Measurements from ENCODE around the gene CPT1A. TPM values are rescaled to one million over a fixed set of nuclear protein-coding genes. Genes with fewer than 3 reads are reported as not detected.

Gene CPT1A
- total RNA-seq, 2 donors from 2014 or later: 149 to 261 TPM

GRCh38 chr11:68855205-68855981, 13.7 kb upstream of the CPT1A start:
- peak; percentile 54 for ATAC-seq
- intact Hi-C loops (cut with DNase I, micrococcal nuclease): no loop called here
- DNase-seq: peak in 1 of 2 donors; percentile 57

GRCh38 chr11:68854273-68854958, 12.7 kb upstream of the CPT1A start:
- ATAC-seq (no peak), DNase-seq (no peak)
- intact Hi-C loops (cut with DNase I, micrococcal nuclease): no loop called here

DNA sequence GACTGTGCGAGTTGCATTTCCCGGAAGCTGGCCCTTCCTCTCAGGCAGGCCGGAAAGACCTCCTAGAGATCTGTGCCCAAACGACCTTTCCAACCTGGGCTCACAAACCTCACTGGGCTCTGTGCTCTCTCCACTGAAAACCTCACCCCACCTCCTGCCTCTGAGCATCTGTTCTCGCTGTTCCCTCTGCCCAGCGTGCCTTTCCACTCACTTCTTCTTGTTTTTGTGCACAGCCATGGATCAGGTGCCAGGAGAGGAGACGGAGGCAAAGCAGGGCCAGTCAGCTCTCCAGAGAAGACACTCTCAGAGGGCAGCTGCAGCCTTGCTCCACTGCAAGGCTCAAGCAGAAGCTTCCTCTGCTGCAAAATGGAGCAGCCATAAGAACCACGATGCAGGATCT, 10.9 kb upstream of the CPT1A start:
- no peak for ATAC-seq
- no peak for DNase-seq
- intact Hi-C loops (cut with DNase I, micrococcal nuclease): no loop called here

DNA sequence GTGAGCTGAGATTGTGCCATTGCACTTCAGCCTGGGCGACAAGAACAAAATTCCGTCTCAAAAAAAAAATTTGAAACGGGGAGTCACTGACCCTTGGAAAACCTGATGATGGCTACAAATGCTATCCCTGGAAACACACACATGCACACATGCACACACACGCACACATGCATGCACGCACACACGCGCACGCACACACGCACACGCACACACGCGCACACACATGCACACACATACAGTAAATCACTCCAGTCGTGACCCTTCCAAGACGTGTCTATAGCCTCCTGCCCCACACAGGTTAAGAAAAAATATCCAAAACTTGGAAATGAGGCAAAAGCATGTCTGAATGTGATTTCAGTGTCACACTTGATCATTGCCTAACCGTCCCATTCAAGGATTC, 6.7 kb upstream of the CPT1A start:
- DNase-seq (no peak), ATAC-seq (no peak)
- intact Hi-C loops (cut with DNase I, micrococcal nuclease): no loop called here

GRCh38 chr11:68847395-68847794, 5.7 kb upstream of the CPT1A start:
- no peak for ATAC-seq
- DNase-seq: no peak
- intact Hi-C loops (cut with DNase I, micrococcal nuclease): no loop called here

DNA sequence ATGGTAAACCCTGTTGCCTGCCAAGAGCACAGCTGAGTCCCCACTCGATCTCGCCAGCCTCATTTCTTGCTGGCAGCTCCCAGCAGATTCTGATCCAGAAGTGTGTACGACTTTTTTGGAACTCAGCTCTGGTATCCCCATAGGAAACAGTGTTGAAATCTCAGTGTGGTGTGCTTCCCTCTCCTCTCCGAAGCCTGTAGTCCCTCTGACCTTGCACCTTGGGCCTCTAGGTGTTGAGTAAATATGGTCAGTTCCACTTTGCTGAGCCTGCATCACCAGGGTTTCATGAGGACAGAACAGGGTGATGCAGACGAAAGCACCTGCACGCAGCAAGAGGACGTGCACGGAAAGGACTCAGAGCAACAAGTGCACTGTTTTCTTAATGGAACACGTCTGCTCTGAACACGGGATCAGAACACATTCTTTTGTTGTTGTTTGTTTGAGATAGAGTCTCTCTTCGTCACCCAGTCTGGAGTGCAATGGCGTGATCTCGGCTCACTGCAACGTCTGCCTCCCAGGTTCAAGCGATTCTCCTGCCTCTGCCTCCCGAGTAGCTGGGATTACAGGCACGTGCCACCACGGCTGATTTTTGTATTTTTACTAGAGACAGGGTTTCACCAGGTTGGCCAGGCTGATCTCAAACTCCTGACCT, 3.8 kb upstream of the CPT1A start:
- intact Hi-C loops (cut with DNase I, micrococcal nuclease): no loop called here
- ATAC-seq (no peak), DNase-seq (no peak)

- ATAC-seq: no peak
- intact Hi-C loops (cut with DNase I, micrococcal nuclease): no loop called here
- no peak for DNase-seq
Measured at GRCh38 chr11:68844801-68845200, 3.1 kb upstream of the CPT1A start.

DNA sequence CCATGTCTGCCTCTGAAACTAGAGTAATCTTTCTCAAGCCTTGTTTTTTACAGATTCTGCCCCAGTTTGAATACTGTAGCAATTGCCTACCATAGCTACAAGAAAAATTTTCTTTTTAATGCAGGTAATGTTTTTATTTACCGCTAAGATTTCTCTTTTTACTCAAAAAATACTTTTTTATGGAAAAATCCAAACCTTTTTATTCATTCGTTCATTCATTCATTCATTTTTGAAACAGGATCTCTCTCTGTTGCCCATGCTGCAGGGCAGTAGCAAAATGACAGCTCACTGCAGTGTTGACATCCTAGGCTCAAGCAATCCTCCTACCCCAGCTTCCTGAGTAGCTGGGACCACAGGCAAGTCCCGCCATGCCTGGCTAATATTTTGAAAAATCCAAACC, 2.7 kb upstream of the CPT1A start:
- ATAC-seq (no peak), DNase-seq (no peak)
- intact Hi-C loops (cut with DNase I, micrococcal nuclease): no loop called here

GRCh38 chr11:68843703-68844312, 2.1 kb upstream of the CPT1A start:
- intact Hi-C loops (cut with DNase I, micrococcal nuclease): no loop called here
- peak; percentile 63 for ATAC-seq
- DNase-seq: peak; percentile 93

- intact Hi-C loops (cut with DNase I, micrococcal nuclease): no loop called here
- ATAC-seq (no peak), DNase-seq (peak; percentile 56 to 67)
Measured at GRCh38 chr11:68843052-68843561, 1.4 kb upstream of the CPT1A start.

- DNase-seq (peak in 1 of 2 donors; percentile 35), ATAC-seq (no peak)
- intact Hi-C loops (cut with DNase I, micrococcal nuclease): no loop called here
Measured at GRCh38 chr11:68842427-68843051, 823 bp upstream of the CPT1A start.

GRCh38 chr11:68840661-68841653, 759 bp downstream of the CPT1A start:
- intact Hi-C loops (cut with DNase I, micrococcal nuclease): no loop called here
- peak; percentile 48 for ATAC-seq
- peak; percentile 77 to 79 for DNase-seq

- intact Hi-C loops (cut with DNase I, micrococcal nuclease): no loop called here
- peak in 1 of 2 donors; percentile 46 for DNase-seq
Measured at GRCh38 chr11:68839911-68840641, 1.6 kb downstream of the CPT1A start.

GRCh38 chr11:68839054-68839865, 2.5 kb downstream of the CPT1A start:
- DNase-seq: peak; percentile 96 to 98
- ATAC-seq: peak; percentile 65
- intact Hi-C loops (cut with DNase I, micrococcal nuclease): no loop called here

More at GRCh38 chr11:68839911-68840641, 1.6 kb downstream of the CPT1A start:
- ATAC-seq: peak; percentile 1

- intact Hi-C loops (cut with DNase I, micrococcal nuclease): no loop called here
- ATAC-seq: no peak
- DNase-seq: peak in 1 of 2 donors; percentile 65
Measured at GRCh38 chr11:68838572-68838964, 3.1 kb downstream of the CPT1A start.

All from left colon (tissue), 2 donors.